PFSK-1 (cell line): ENCODE results near the gene COA1.

ENCODE experiments used
- POLR2AphosphoS5 ChIP-seq: IDR thresholded peaks from 2 replicates; pipeline ENCODE4 v1.6.1; 2012; ENCODE audit warnings: low read depth, mild to moderate bottlenecking, control low read depth, low read length, moderate library complexity
- REST ChIP-seq, 2 experiments: IDR thresholded peaks; 2 replicates each; pipeline versions ENCODE4 v1.6.1 to v1.8.0; 2011 to 2012; ENCODE audit warnings: low read depth in 2 of 2, low read length in 2 of 2, control low read depth in 1 of 2, inconsistent platforms in 1 of 2, mild to moderate bottlenecking in 1 of 2, moderate library complexity in 1 of 2; ENCODE audit not compliant: insufficient read depth in 1 of 2
- SIN3A ChIP-seq: IDR thresholded peaks from 2 replicates; pipeline ENCODE4 v1.6.1; 2012; ENCODE audit warnings: mild to moderate bottlenecking, low read length, moderate library complexity, borderline replicate concordance; ENCODE audit not compliant: insufficient read depth
- TAF1 ChIP-seq: IDR thresholded peaks from 2 replicates; pipeline ENCODE4 v1.6.1; 2012; ENCODE audit warnings: low read length, control low read depth, borderline replicate concordance; ENCODE audit not compliant: insufficient read depth

GRCh38 chr7:43647673-43648472 is 81.5 kb downstream of the COA1 start:
- no peak for TF ChIP-seq POLR2AphosphoS5
- no peak for TF ChIP-seq REST (IDR thresholded peaks at IDR 0.05; ENCODE audit: insufficient read depth in 1 of 2, low read depth in 2 of 2, low read length in 2 of 2)
- TF ChIP-seq SIN3A, result no peak
- TF ChIP-seq TAF1, result no peak
